AG09309 (cell line): ENCODE data around the gene MAPK1IP1L.
"Not testable (repeated sequence)": the region's sequence is repeated elsewhere in the genome, so short reads cannot be mapped to it uniquely, and the experiment has no call there.

Experiments
- DNase-seq: peaks from one replicate; pipeline ENCODE4 v3.0.0-alpha.2; 2010; ENCODE audit warnings: low read depth
- H3K4me3 ChIP-seq: 2 replicates; pipeline ENCODE4 v1.5.1; 2011; ENCODE audit warnings: mild to moderate bottlenecking, low read depth, low read length, moderate library complexity; ENCODE audit not compliant: control insufficient read depth
- CTCF ChIP-seq: IDR thresholded peaks from 2 replicates; pipeline ENCODE4 v1.5.1; 2011; ENCODE audit warnings: mild to moderate bottlenecking, low read depth, low read length, inconsistent platforms; ENCODE audit not compliant: insufficient read depth, control insufficient read depth; ENCODE audit errors: missing control alignments

The MAPK1IP1L gene

GRCh38 chr14:55077170-55078151 lies 26.0 kb downstream of the MAPK1IP1L start:
- no peak for DNase-seq
- no peak for TF ChIP-seq CTCF
- no peak overlapping the region for H3K4me3 ChIP-seq

- DNase-seq, H3K4me3 ChIP-seq: not testable (repeated sequence)
Measured at GRCh38 chr14:55079961-55080360, 28.5 kb downstream of the MAPK1IP1L start.

GRCh38 chr14:55084401-55085059 lies 33.1 kb downstream of the MAPK1IP1L start:
- TF ChIP-seq CTCF: no peak
- DNase-seq: no peak
- no peak overlapping the region for H3K4me3 ChIP-seq

- DNase-seq: no peak
- no peak overlapping the region for H3K4me3 ChIP-seq
- no peak for TF ChIP-seq CTCF
Measured at GRCh38 chr14:55085060-55085660, 33.7 kb downstream of the MAPK1IP1L start.

- no peak for DNase-seq
- no peak overlapping the region for H3K4me3 ChIP-seq
- TF ChIP-seq CTCF: no peak
Measured at GRCh38 chr14:55086938-55087337, 35.5 kb downstream of the MAPK1IP1L start.

- H3K4me3 ChIP-seq: no peak overlapping the region
- no peak for TF ChIP-seq CTCF
- no peak for DNase-seq
Measured at GRCh38 chr14:55088356-55088755, 36.9 kb downstream of the MAPK1IP1L start.
